ENCODE results near the gene ZDHHC13. TPM values are rescaled to one million over a fixed set of nuclear protein-coding genes. Genes with fewer than 3 reads are reported as not detected.

The ZDHHC13 gene
- total RNA-seq, 1 experiment from 2014 or later = 20.9 TPM

DNA sequence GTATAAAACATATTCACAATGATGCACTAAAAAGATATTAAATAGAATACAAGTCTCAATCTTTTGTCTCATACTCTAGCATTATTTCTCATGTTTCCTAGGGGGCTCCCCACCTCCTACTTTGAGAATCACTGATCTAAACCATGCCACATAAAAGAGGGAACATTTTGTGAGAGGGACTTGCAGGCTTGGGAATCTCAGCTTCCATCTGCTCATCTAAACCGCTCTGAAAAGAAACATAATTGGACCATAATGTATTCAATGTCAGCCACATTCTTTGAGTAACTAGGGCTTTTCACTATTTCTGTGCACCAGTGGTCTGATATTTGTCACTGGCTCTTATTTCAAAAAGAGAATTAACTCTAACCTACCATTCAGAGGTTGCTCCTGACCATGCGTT lies 91.2 kb downstream of the ZDHHC13 start (continued):
- TF ChIP-seq, protein P1, sequence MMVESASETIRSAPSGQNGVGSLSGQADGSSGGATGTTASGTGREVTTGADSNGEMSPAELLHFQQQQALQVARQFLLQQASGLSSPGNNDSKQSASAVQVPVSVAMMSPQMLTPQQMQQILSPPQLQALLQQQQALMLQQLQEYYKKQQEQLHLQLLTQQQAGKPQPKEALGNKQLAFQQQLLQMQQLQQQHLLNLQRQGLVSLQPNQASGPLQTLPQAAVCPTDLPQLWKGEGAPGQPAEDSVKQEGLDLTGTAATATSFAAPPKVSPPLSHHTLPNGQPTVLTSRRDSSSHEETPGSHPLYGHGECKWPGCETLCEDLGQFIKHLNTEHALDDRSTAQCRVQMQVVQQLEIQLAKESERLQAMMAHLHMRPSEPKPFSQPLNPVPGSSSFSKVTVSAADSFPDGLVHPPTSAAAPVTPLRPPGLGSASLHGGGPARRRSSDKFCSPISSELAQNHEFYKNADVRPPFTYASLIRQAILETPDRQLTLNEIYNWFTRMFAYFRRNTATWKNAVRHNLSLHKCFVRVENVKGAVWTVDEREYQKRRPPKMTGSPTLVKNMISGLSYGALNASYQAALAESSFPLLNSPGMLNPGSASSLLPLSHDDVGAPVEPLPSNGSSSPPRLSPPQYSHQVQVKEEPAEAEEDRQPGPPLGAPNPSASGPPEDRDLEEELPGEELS (CRISPR knock-in tag; IDR thresholded peaks at IDR 0.05) = no peak

- CTCF ChIA-PET = no interaction called here
- POLR2A ChIA-PET = interaction anchor here (0.5 kb wide), 1 partner anchor 83 kb away, joined by 3 read pairs; no protein-coding TSS in a partner anchor
- no peaks in the 10 kb centered on the region; the same call in 1 of the 2 replicates for H3K27me3 Mint-ChIP-seq (ENCODE audit: low read depth)
- TF ChIP-seq FOXJ3 (CRISPR knock-in tag; IDR thresholded peaks at IDR 0.05; ENCODE audit: borderline replicate concordance) = no peak
- no peak for TF ChIP-seq TCF7 (CRISPR knock-in tag; IDR thresholded peaks at IDR 0.05; ENCODE audit: low read depth)
- TF ChIP-seq, protein P2, sequence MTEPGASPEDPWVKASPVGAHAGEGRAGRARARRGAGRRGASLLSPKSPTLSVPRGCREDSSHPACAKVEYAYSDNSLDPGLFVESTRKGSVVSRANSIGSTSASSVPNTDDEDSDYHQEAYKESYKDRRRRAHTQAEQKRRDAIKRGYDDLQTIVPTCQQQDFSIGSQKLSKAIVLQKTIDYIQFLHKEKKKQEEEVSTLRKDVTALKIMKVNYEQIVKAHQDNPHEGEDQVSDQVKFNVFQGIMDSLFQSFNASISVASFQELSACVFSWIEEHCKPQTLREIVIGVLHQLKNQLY (CRISPR knock-in tag; IDR thresholded peaks at IDR 0.05) = no peak
- TF ChIP-seq ATF6 (CRISPR knock-in tag; IDR thresholded peaks at IDR 0.05) = no peak
- TF ChIP-seq, protein P3, sequence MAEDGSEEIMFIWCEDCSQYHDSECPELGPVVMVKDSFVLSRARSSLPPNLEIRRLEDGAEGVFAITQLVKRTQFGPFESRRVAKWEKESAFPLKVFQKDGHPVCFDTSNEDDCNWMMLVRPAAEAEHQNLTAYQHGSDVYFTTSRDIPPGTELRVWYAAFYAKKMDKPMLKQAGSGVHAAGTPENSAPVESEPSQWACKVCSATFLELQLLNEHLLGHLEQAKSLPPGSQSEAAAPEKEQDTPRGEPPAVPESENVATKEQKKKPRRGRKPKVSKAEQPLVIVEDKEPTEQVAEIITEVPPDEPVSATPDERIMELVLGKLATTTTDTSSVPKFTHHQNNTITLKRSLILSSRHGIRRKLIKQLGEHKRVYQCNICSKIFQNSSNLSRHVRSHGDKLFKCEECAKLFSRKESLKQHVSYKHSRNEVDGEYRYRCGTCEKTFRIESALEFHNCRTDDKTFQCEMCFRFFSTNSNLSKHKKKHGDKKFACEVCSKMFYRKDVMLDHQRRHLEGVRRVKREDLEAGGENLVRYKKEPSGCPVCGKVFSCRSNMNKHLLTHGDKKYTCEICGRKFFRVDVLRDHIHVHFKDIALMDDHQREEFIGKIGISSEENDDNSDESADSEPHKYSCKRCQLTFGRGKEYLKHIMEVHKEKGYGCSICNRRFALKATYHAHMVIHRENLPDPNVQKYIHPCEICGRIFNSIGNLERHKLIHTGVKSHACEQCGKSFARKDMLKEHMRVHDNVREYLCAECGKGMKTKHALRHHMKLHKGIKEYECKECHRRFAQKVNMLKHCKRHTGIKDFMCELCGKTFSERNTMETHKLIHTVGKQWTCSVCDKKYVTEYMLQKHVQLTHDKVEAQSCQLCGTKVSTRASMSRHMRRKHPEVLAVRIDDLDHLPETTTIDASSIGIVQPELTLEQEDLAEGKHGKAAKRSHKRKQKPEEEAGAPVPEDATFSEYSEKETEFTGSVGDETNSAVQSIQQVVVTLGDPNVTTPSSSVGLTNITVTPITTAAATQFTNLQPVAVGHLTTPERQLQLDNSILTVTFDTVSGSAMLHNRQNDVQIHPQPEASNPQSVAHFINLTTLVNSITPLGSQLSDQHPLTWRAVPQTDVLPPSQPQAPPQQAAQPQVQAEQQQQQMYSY (CRISPR knock-in tag; IDR thresholded peaks at IDR 0.05) = no peak
- TF ChIP-seq ZNF671 (CRISPR knock-in tag; IDR thresholded peaks at IDR 0.05) = no peak
- no peak for TF ChIP-seq JAZF1 (CRISPR knock-in tag; IDR thresholded peaks at IDR 0.05)
- TF ChIP-seq TP53 (CRISPR knock-in tag; IDR thresholded peaks at IDR 0.05) = no peak
- TF ChIP-seq GRHL2 (CRISPR knock-in tag; IDR thresholded peaks at IDR 0.05; ENCODE audit: insufficient replicate concordance, severe bottlenecking) = no peak
- TF ChIP-seq, protein P4, sequence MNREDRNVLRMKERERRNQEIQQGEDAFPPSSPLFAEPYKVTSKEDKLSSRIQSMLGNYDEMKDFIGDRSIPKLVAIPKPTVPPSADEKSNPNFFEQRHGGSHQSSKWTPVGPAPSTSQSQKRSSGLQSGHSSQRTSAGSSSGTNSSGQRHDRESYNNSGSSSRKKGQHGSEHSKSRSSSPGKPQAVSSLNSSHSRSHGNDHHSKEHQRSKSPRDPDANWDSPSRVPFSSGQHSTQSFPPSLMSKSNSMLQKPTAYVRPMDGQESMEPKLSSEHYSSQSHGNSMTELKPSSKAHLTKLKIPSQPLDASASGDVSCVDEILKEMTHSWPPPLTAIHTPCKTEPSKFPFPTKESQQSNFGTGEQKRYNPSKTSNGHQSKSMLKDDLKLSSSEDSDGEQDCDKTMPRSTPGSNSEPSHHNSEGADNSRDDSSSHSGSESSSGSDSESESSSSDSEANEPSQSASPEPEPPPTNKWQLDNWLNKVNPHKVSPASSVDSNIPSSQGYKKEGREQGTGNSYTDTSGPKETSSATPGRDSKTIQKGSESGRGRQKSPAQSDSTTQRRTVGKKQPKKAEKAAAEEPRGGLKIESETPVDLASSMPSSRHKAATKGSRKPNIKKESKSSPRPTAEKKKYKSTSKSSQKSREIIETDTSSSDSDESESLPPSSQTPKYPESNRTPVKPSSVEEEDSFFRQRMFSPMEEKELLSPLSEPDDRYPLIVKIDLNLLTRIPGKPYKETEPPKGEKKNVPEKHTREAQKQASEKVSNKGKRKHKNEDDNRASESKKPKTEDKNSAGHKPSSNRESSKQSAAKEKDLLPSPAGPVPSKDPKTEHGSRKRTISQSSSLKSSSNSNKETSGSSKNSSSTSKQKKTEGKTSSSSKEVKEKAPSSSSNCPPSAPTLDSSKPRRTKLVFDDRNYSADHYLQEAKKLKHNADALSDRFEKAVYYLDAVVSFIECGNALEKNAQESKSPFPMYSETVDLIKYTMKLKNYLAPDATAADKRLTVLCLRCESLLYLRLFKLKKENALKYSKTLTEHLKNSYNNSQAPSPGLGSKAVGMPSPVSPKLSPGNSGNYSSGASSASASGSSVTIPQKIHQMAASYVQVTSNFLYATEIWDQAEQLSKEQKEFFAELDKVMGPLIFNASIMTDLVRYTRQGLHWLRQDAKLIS (CRISPR knock-in tag; IDR thresholded peaks at IDR 0.05; ENCODE audit: borderline replicate concordance) = no peak
- no peak for TF ChIP-seq ZSCAN18 (CRISPR knock-in tag; IDR thresholded peaks at IDR 0.05)
- no peak for TF ChIP-seq NR1H2 (CRISPR knock-in tag; IDR thresholded peaks at IDR 0.05)
- no peak for TF ChIP-seq CREM (CRISPR knock-in tag; IDR thresholded peaks at IDR 0.05)
- no peak for TF ChIP-seq AR (CRISPR knock-in tag; IDR thresholded peaks at IDR 0.05)
- TF ChIP-seq ATF3 (CRISPR knock-in tag; conservative IDR thresholded peaks at IDR 0.05) = no peak
These were observed 92.1 kb downstream of the ZDHHC13 start for GRCh38 chr11:19208959-19209546.

More at GRCh38 chr11:19208959-19209546, 92.1 kb downstream of the ZDHHC13 start:
- Mint-ChIP-seq H3K27ac (no peak overlapping the region), H3K9me3 (no peaks in the 10 kb centered on the region), H3K4me3 (no peak overlapping the region), H3K36me3 (no peaks in the 10 kb centered on the region), H3K4me1 (peaks cover 15% of the 10 kb centered on the region)
- ATAC-seq (no peak), DNase-seq (ENCODE audit: low spot score) (no peak)

All from WTC11 (cell line).